RWPE2 (cell line): ENCODE data around the gene PRPF19.

ENCODE experiments used
- ATAC-seq: fragments of 200-7000 bp; cut with Tn5 transposase; 3 replicates; pipeline ENCODE4 v1.9.1; 2021; ENCODE audit warnings: low read depth
- DNase-seq: peaks from one replicate; pipeline ENCODE4 v3.0.0-alpha.2; 2020; ENCODE audit warnings: low spot score
- H3K27ac ChIP-seq: fragments of 450-650 bp; 2 replicates; pipeline ENCODE4 v1.5.1; 2017; ENCODE audit warnings: mild to moderate bottlenecking; ENCODE audit not compliant: poor library complexity, severe bottlenecking
- H3K27me3 ChIP-seq: fragments of 250-450 bp; sonication (Bioruptor Pico); 2 replicates; pipeline ENCODE4 v1.5.1; 2021; ENCODE audit warnings: mild to moderate bottlenecking, moderate library complexity; ENCODE audit not compliant: insufficient read depth, poor library complexity, severe bottlenecking
- H3K36me3 ChIP-seq: fragments of 250-450 bp; sonication (Bioruptor Pico); 2 replicates; pipeline ENCODE4 v1.5.1; 2020; ENCODE audit warnings: low read depth, mild to moderate bottlenecking, moderate library complexity
- H3K4me1 ChIP-seq: fragments of 250-450 bp; sonication (Bioruptor Pico); 2 replicates; pipeline ENCODE4 v1.5.1; 2021; ENCODE audit warnings: mild to moderate bottlenecking, moderate library complexity; ENCODE audit not compliant: insufficient read depth, poor library complexity, severe bottlenecking
- H3K4me3 ChIP-seq: fragments of 250-450 bp; sonication (Bioruptor Pico); 2 replicates; pipeline ENCODE4 v1.5.1; 2021; ENCODE audit warnings: mild to moderate bottlenecking, moderate library complexity; ENCODE audit not compliant: severe bottlenecking
- H3K9me3 ChIP-seq: fragments of 250-450 bp; sonication (Bioruptor Pico); 2 replicates; pipeline ENCODE4 v1.5.1; 2021; ENCODE audit warnings: mild to moderate bottlenecking, moderate library complexity; ENCODE audit not compliant: severe bottlenecking
- CTCF ChIP-seq: fragments of 450-650 bp; IDR thresholded peaks from one replicate; pipeline ENCODE4 v1.5.1; 2017; ENCODE audit warnings: mild to moderate bottlenecking, moderate library complexity; ENCODE audit not compliant: poor library complexity, severe bottlenecking

PRPF19 gene

GRCh38 chr11:60942970-60943565 lies 36.7 kb upstream of the PRPF19 start:
- Histone ChIP-seq H3K4me3 (no peak overlapping the region), H3K27ac (no peak overlapping the region), H3K4me1 (no peaks in the 10 kb centered on the region), H3K36me3 (no peaks in the 10 kb centered on the region), H3K27me3 (no peaks in the 10 kb centered on the region), H3K9me3 (no peaks in the 10 kb centered on the region)
- ATAC-seq, result peak; percentile 58
- TF ChIP-seq CTCF, result no peak
- no peak for DNase-seq

GRCh38 chr11:60942219-60942618 lies 35.8 kb upstream of the PRPF19 start:
- DNase-seq (no peak), ATAC-seq (no peak)
- H3K27me3 ChIP-seq, result no peaks in the 10 kb centered on the region
- H3K27ac ChIP-seq, result no peak overlapping the region
- no peaks in the 10 kb centered on the region for H3K9me3 ChIP-seq
- no peaks in the 10 kb centered on the region for H3K36me3 ChIP-seq
- TF ChIP-seq CTCF, result no peak
- no peaks in the 10 kb centered on the region for H3K4me1 ChIP-seq
- H3K4me3 ChIP-seq, result no peak overlapping the region

GRCh38 chr11:60941371-60942119 lies 35.2 kb upstream of the PRPF19 start:
- Histone ChIP-seq H3K4me3 (no peak overlapping the region), H3K27me3 (no peaks in the 10 kb centered on the region), H3K36me3 (no peaks in the 10 kb centered on the region), H3K4me1 (no peaks in the 10 kb centered on the region), H3K27ac (no peak overlapping the region), H3K9me3 (no peaks in the 10 kb centered on the region)
- DNase-seq (no peak), ATAC-seq (no peak)
- no peak for TF ChIP-seq CTCF

- no peak for TF ChIP-seq CTCF
- DNase-seq, result no peak
- Histone ChIP-seq H3K9me3 (no peaks in the 10 kb centered on the region), H3K4me3 (no peak overlapping the region), H3K36me3 (no peaks in the 10 kb centered on the region), H3K4me1 (no peaks in the 10 kb centered on the region), H3K27ac (no peak overlapping the region), H3K27me3 (no peaks in the 10 kb centered on the region)
- no peak for ATAC-seq
Measured at GRCh38 chr11:60939855-60940254, 33.5 kb upstream of the PRPF19 start.

- no peak for ATAC-seq
- no peaks in the 10 kb centered on the region for H3K36me3 ChIP-seq
- H3K4me1 ChIP-seq, result no peaks in the 10 kb centered on the region
- H3K27me3 ChIP-seq, result no peaks in the 10 kb centered on the region
- no peak overlapping the region for H3K27ac ChIP-seq
- no peak for DNase-seq
- no peaks in the 10 kb centered on the region for H3K9me3 ChIP-seq
- no peak overlapping the region for H3K4me3 ChIP-seq
- no peak for TF ChIP-seq CTCF
Measured at GRCh38 chr11:60939301-60939700, 32.9 kb upstream of the PRPF19 start.
